Astrocyte (in vitro differentiated cells and primary cell): ENCODE data around the gene IFRD1. TPM values are rescaled to one million over a fixed set of nuclear protein-coding genes. Genes with fewer than 3 reads are reported as not detected.
"Not testable (repeated sequence)": the region's sequence is repeated elsewhere in the genome, so short reads cannot be mapped to it uniquely, and the experiment has no call there.

Experiments
- DNase-seq: peaks from one replicate; pipeline ENCODE4 v3.0.0-alpha.2; 2010; ENCODE audit warnings: low read depth
- FAIRE-seq: peaks from 2 replicates; lab custom pipeline; 2011; peaks lifted over from hg19 to GRCh38; lab: Jason Lieb, UNC
- H2AFZ ChIP-seq: 2 replicates; pipeline ENCODE4 v1.6.0; 2012; ENCODE audit warnings: low read depth, low read length, inconsistent platforms
- H3K27ac ChIP-seq: 2 replicates; pipeline ENCODE4 v1.5.1; 2011; ENCODE audit warnings: low read depth, low read length, inconsistent platforms
- H3K27me3 ChIP-seq: 2 replicates; pipeline ENCODE4 v1.6.0; 2011; ENCODE audit warnings: low read length, inconsistent platforms; ENCODE audit not compliant: insufficient read depth
- H3K36me3 ChIP-seq: 2 replicates; pipeline ENCODE4 v1.5.1; 2011; ENCODE audit warnings: low read length, inconsistent platforms; ENCODE audit not compliant: insufficient read depth
- H3K4me1 ChIP-seq: 2 replicates; pipeline ENCODE4 v1.5.1; 2011; ENCODE audit warnings: low read length, inconsistent platforms; ENCODE audit not compliant: insufficient read depth
- H3K4me2 ChIP-seq: 2 replicates; pipeline ENCODE4 v1.6.0; 2012; ENCODE audit warnings: low read length, inconsistent platforms
- H3K4me3 ChIP-seq: 2 replicates; pipeline ENCODE4 v1.5.1; 2011; ENCODE audit warnings: low read depth, mild to moderate bottlenecking, low read length, inconsistent platforms; ENCODE audit not compliant: insufficient read depth
- H3K79me2 ChIP-seq: 2 replicates; pipeline ENCODE4 v1.6.0; 2012; ENCODE audit warnings: mild to moderate bottlenecking, low read length, inconsistent platforms; ENCODE audit not compliant: insufficient read depth
- H3K9ac ChIP-seq: 2 replicates; pipeline ENCODE4 v1.6.0; 2012; ENCODE audit warnings: mild to moderate bottlenecking, low read length, inconsistent platforms
- H3K9me3 ChIP-seq: 2 replicates; pipeline ENCODE4 v1.5.1; 2012; ENCODE audit warnings: low read depth, mild to moderate bottlenecking, low read length, inconsistent platforms; ENCODE audit not compliant: insufficient read depth
- H4K20me1 ChIP-seq: 2 replicates; pipeline ENCODE4 v1.6.0; 2012; ENCODE audit warnings: low read length, inconsistent platforms; ENCODE audit not compliant: insufficient read depth
- H3K27ac Mint-ChIP-seq: one replicate; pipeline ENCODE4 v1.8.0; 2021; ENCODE audit warnings: mild to moderate bottlenecking, mixed read lengths; ENCODE audit not compliant: unreplicated experiment
- H3K27me3 Mint-ChIP-seq: one replicate; pipeline ENCODE4 v1.8.0; 2021; ENCODE audit warnings: low read depth, mixed read lengths; ENCODE audit not compliant: unreplicated experiment
- H3K36me3 Mint-ChIP-seq: one replicate; pipeline ENCODE4 v1.8.0; 2021; ENCODE audit warnings: low read depth, mixed read lengths; ENCODE audit not compliant: unreplicated experiment
- H3K4me1 Mint-ChIP-seq: one replicate; pipeline ENCODE4 v1.8.0; 2021; ENCODE audit warnings: low read depth, mixed read lengths; ENCODE audit not compliant: unreplicated experiment
- H3K4me3 Mint-ChIP-seq: one replicate; pipeline ENCODE4 v1.8.0; 2021; ENCODE audit warnings: mild to moderate bottlenecking, moderate library complexity, mixed read lengths; ENCODE audit not compliant: unreplicated experiment
- H3K9me3 Mint-ChIP-seq: one replicate; pipeline ENCODE4 v1.8.0; 2021; ENCODE audit warnings: mild to moderate bottlenecking, mixed read lengths; ENCODE audit not compliant: unreplicated experiment
- EZH2 ChIP-seq: IDR thresholded peaks from 2 replicates; pipeline ENCODE4 v1.6.1; 2012; ENCODE audit warnings: mild to moderate bottlenecking, low read length, inconsistent platforms; ENCODE audit not compliant: insufficient read depth
- total RNA-seq: library from RNA; stranded (reverse); gene quantifications from 2 replicates; pipeline ENCODE4 v1.2.1, GENCODE V29; 2021
- TF ChIP-seq, protein P1 (sequence below): IDR thresholded peaks from 2 replicates; pipeline ENCODE4 v1.5.1; 2011; ENCODE audit warnings: low read depth, mild to moderate bottlenecking, inconsistent platforms, low read length, moderate library complexity; ENCODE audit not compliant: insufficient read depth

Gene IFRD1
- total RNA-seq, 1 donor from 2014 or later = 101 TPM

DNA sequence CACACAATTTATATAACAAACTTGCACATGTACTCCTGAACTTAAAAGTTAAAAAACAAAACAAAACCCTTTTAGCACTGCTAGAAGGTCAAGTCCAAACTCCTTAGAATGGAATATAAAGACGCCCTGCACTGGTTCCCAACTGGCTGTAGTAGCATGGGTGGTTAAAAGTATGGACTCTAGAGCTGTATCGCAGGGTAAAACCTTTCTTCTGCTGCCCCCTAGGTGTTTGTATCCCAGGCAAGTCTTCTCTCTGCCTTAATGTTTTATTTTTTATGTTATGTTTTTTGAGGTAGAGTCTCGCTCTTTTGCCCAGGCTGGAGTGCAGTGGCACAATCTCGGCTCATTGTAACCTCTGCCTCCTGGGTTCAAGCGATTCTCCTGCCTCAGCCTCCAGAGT is 65.7 kb downstream of the IFRD1 start:
- no peaks in the 10 kb centered on the region for H4K20me1 ChIP-seq
- H3K4me2 ChIP-seq = no peak overlapping the region
- H3K4me3 ChIP-seq = no peak overlapping the region
- Mint-ChIP-seq H3K4me1 (peaks cover 2% of the 10 kb centered on the region), H3K36me3 (no peaks in the 10 kb centered on the region), H3K27me3 (peaks cover 15% of the 10 kb centered on the region), H3K27ac (no peak overlapping the region), H3K9me3 (peaks cover 2% of the 10 kb centered on the region), H3K4me3 (no peak overlapping the region)
- peaks cover under 1% of the 10 kb centered on the region for H3K4me1 ChIP-seq
- H3K27me3 ChIP-seq = peaks cover 2% of the 10 kb centered on the region
- H3K9ac ChIP-seq = no peak overlapping the region
- H3K9me3 ChIP-seq = no peaks in the 10 kb centered on the region
- no peaks in the 10 kb centered on the region for H3K36me3 ChIP-seq
- H2AFZ ChIP-seq = no peak overlapping the region
- H3K79me2 ChIP-seq = no peaks in the 10 kb centered on the region
- no peak overlapping the region for H3K27ac ChIP-seq
- FAIRE-seq = no peak
- TF ChIP-seq EZH2 = no peak
- TF ChIP-seq, protein P1, sequence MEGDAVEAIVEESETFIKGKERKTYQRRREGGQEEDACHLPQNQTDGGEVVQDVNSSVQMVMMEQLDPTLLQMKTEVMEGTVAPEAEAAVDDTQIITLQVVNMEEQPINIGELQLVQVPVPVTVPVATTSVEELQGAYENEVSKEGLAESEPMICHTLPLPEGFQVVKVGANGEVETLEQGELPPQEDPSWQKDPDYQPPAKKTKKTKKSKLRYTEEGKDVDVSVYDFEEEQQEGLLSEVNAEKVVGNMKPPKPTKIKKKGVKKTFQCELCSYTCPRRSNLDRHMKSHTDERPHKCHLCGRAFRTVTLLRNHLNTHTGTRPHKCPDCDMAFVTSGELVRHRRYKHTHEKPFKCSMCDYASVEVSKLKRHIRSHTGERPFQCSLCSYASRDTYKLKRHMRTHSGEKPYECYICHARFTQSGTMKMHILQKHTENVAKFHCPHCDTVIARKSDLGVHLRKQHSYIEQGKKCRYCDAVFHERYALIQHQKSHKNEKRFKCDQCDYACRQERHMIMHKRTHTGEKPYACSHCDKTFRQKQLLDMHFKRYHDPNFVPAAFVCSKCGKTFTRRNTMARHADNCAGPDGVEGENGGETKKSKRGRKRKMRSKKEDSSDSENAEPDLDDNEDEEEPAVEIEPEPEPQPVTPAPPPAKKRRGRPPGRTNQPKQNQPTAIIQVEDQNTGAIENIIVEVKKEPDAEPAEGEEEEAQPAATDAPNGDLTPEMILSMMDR = no peak
- no peak for DNase-seq

DNA sequence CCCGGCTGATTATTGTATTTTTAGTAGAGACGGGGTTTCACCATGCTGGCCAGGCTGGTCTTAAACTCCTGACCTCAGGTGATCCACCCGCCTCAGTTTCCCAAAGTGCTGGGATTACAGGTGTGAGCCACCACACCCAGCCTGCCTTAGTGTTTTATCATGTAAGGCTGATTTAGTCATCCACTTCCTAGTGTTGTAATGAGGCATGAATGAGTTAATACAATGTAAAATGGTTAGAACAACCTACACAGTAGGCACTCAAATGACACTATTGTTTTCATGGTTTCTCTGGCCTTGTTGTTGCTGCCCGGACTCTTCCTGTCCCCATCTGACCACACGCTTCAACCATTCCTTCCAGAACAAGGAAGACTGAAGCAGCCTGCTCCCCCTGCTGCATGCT is 66.2 kb downstream of the IFRD1 start:
- not testable (repeated sequence) for H3K4me3 Mint-ChIP-seq, H2AFZ ChIP-seq, H3K27me3 ChIP-seq, H3K79me2 ChIP-seq, H3K4me1 Mint-ChIP-seq, H3K4me3 ChIP-seq, H3K36me3 ChIP-seq, H4K20me1 ChIP-seq, H3K9me3 ChIP-seq, H3K27ac Mint-ChIP-seq, H3K9me3 Mint-ChIP-seq, H3K27ac ChIP-seq, DNase-seq, H3K9ac ChIP-seq, H3K36me3 Mint-ChIP-seq, H3K4me1 ChIP-seq, FAIRE-seq, H3K4me2 ChIP-seq
- H3K27me3 Mint-ChIP-seq = peaks cover 15% of the 10 kb centered on the region

DNA sequence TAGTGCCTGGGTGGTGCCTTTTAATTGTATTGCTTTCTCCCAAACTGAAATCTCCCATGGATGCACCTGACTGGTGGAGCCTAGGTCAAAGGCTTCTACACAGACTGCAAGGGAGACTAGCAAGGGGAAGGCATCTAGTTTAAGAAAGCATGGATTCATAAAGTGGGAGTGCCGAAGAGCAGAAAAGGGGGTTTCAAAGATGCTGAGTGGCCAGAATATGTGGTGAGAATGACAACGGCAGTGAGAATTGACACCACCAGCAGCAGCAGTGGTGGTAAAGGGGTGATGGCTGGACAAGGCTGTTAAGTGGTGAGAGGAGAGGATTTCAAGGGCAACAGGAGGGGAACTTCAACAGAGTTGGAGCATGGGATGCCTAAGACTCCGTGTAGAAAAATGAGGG is 67.2 kb downstream of the IFRD1 start:
- no peak overlapping the region for H3K4me3 ChIP-seq
- no peak for TF ChIP-seq EZH2
- TF ChIP-seq, protein P1 = no peak
- no peak for DNase-seq
- H4K20me1 ChIP-seq = no peaks in the 10 kb centered on the region
- no peak overlapping the region for H3K9ac ChIP-seq
- H3K36me3 ChIP-seq = no peaks in the 10 kb centered on the region
- Mint-ChIP-seq H3K4me3 (no peak overlapping the region), H3K36me3 (no peaks in the 10 kb centered on the region), H3K27ac (no peak overlapping the region), H3K4me1 (peaks cover 2% of the 10 kb centered on the region), H3K9me3 (peaks cover 2% of the 10 kb centered on the region), H3K27me3 (peaks cover 15% of the 10 kb centered on the region)
- H3K4me2 ChIP-seq = no peak overlapping the region
- peaks cover 2% of the 10 kb centered on the region for H3K27me3 ChIP-seq
- H3K27ac ChIP-seq = no peak overlapping the region
- no peaks in the 10 kb centered on the region for H3K4me1 ChIP-seq
- no peak for FAIRE-seq
- no peaks in the 10 kb centered on the region for H3K9me3 ChIP-seq
- no peaks in the 10 kb centered on the region for H3K79me2 ChIP-seq
- H2AFZ ChIP-seq = no peak overlapping the region
